ENCODE results near the gene CHMP2A. TPM values are rescaled to one million over a fixed set of nuclear protein-coding genes. Genes with fewer than 3 reads are reported as not detected.

The CHMP2A gene
- polyA plus RNA-seq, 1 donor = 101 TPM

DNA sequence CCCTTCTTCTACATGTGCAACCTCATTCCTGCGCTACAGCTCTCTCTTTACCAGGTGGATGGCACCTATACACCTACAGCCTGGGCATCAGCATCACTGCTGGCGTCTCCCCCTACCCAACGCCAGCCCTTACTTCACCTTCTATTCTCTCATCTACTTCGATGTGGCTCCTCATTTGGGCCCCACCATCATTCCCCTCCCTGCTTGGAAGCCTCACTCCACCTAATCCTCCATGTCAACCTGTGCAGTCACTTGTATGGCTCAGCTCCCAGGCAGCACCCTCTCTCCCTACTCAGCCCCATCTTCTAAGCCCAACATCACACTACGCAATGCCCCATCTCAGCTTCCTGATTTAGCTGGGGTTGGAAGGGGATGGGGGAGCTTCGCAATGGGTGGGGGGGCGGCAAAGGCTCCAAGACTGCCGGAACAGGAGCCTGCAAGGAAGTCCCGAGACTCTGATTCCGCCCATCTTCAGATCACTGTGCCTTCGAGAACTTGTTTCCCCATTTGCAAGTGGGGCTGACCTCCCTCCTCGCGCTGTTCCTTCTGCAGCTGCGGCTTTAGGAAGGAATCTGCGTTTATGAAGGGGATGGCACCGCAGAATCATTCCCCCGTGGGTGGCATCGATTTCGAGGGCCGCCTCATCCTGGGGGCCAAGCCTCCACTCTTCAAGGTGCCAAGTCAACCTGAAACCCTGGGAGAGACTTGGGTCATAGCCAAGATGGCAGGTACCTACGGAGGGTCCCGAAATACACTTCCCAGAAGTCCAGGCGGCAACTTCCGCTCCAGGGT is 17.3 kb upstream of the CHMP2A start:
- DNase-seq = no peak

GRCh38 chr19:58571575-58571947 is 16.7 kb upstream of the CHMP2A start:
- DNase-seq = no peak

- DNase-seq = no peak
These were observed 16.1 kb upstream of the CHMP2A start for GRCh38 chr19:58570770-58571574.

DNA sequence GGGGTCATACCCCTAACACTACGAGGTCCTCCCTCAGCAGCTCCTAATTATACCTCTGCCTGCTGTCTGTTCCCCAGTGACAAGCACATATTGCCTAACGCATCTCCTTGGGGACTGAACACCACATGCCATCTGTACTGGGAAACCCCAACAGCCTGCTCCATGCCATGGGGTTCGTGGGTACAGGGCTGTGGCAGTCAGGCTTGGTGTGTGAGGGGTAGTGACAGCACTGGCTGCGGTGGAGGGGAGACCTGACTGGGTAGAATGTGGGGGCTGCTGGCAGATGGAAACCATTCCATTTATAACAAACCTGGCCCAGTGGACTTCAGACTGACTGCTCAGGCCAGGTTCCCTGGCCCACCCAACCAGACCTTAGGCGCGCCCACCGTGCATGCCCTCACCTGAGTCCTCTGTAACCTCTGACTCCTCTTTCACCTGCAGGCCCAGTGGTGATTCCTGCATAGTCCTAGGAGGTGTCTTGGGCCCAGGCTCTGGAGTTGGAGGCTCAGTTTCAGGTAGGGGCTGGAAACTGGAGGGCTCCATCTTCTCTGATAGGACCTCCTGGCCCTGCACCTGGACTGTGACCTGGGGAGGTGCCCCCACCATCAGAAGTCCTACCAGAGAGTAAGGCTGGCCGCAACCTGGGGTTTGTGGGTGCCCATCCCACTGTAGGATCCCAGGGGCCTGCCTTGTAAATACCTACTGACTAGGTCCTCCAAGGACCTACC is 15.2 kb upstream of the CHMP2A start:
- DNase-seq = no peak

DNA sequence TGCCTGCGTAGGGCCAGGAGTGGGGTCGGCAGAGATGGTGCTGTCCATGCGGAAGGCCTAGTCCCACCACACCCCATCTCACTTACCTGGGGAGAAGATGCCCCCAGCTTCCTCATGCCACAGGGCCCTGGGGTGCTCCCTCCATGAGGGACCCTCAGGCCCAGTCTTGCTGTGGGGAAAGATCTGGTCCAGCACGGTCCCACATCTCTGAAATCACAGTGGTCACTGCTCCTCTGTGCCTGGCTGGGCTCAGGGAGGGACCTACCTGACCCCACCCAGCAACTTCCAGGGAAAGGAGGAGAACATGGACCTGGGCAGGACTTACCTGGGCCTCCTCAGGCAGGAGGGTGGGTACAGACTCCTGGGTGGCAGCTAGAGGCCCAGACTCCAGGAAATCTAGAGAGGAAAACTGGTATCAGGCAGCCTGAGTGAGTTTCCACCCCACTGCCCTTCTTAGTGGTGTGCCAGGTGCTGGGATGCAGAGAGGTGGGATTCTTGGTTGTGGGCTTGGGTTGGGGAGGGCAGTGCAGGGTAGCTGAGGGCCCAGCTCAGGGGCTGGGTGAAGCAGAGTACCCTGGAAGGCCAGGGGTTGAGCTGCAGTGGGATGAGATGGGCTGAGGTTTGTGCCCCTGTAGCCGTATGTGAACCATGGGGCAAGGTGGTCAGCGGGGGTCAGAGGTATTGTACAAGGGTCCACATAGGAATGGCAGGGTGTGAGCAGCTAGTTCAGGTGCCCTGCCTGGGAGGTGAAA is 14.5 kb upstream of the CHMP2A start:
- DNase-seq = no peak

DNA sequence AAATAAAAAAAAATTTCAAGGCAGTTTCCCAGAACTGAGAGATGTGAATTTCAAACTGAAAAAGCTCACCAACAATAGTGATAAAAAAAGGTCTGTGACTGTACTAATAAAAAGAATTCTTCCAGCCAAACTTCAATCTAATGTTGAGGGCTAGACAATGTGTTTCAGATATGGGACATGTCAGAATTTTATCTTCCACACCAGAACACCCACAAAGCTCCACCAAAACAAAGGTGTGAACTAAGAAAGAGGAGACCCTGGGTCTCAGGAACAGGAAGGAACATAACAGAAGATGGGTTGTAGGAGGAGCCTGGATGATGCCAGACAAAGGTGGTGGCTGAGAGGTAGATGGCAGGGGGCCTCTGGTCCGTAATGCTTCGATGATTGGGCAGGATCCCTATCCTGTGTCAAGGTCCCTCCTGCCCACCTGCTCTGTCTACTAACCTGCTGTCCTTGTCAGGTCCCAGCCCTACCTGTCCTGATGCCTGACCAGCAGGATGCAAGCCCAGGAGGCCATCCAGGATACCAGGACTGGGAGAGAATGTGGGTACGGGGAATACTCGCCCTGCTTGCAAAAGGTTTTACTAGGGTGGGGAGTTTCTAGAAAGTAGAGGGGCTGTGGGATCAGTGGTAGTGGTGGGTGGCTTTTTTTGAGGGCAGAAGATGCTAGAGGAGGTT is 13.7 kb upstream of the CHMP2A start:
- DNase-seq = no peak

- DNase-seq = no peak
These were observed 12.1 kb upstream of the CHMP2A start for GRCh38 chr19:58566989-58567388.

DNA sequence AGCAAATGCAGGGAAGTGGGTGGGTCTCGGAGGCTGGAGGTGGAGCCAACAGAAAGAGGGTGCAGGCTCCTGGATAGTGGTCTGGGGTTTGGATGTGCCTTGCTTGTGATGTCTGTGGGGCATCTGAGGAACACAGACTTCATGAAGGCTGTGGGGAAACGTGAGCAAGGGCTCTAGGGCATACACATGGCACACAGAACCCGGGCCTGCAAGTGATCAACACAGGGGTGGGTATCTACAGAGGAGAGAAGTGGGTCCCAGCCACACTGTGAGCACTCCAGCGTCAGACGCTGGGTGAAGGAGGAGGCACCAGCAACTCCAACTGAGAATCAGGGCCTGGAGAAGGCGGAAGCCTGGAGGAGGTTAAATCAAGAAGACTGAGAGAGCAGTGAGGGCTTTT is 8.9 kb upstream of the CHMP2A start:
- DNase-seq = no peak

GRCh38 chr19:58563034-58563573 is 8.2 kb upstream of the CHMP2A start:
- no peak for DNase-seq

- no peak for DNase-seq
These were observed 7.5 kb upstream of the CHMP2A start for GRCh38 chr19:58562122-58563033.

DNA sequence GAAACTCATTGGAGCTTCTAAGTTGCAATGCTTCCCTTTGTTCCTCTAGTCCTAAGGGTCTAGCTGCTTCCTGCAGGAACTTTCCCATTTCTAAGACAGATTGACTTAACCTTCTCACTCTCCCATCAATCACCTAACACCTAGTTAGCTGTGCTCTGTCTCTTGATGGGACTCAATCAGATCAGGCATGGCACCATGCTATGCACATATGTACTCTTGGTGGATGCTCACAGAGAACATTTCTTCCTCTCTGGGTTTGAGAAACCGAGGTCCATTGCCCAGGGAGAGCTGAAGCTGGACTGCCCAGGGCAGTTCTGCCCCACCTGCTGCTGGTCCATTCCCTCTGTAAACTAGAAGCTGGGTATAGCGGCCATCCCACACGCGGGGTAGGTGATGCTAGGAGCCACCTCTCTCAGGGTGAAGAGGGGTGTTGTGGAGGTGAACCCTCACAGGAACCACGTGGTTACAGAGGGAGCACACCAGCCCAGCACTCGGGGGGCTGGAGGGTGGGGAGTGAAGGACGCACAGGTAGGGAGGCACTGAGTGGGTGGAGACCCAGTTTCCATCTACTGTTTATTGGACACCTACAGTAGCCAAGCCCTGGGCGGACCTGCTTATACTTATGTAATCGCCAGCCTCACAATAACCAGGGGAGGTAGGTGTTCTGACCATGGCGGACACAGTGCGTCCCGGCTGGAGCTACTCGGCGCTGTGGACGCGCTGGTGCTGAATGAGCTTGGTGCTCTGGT is 6.6 kb upstream of the CHMP2A start:
- DNase-seq = no peak

GRCh38 chr19:58560921-58561320 is 6.0 kb upstream of the CHMP2A start:
- DNase-seq = no peak

DNA sequence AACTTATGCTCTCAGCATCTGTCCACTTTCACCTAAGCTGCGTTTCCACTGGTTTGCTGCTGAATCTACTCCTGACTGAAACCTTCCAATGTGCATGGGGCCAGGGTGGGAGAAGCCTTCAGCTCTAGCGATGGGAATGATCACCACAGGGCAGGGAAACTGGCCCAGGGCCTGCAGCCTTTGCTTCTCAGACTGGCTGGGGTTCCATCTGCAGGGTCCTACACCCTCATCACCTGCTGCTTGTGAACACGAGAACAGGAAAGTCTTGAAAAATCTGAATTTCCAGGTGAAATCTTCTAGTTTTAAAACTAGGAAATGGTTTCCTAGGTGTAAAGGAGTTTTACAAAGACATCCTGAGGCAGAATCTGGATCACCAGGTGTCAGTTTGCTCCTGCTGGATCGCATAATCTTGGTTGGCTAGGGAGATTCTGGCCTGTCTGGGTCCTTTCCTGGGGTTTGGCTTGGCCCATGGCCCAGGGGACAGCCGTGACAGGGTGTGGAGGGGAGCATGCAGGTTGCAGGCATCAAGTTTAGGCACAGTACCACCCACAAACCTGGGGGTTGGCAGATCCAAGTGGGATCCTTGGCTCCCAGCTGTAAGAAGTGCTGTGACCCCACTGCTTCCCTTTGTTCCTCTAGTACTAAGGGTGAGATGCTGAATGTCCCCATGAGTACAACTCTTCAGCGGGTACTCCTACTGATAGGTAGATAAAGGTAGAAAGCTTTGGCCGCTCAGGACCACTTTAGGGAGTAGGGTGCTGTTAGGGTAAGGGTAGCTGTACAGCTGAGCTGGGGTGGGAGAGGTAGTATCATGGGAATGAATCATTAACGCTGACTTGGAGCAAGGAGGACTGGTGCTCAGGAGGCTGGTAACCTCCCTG is 5.3 kb upstream of the CHMP2A start:
- no peak for DNase-seq

- DNase-seq = peak; percentile 89
These were observed 4.5 kb upstream of the CHMP2A start for GRCh38 chr19:58559275-58560006.

DNA sequence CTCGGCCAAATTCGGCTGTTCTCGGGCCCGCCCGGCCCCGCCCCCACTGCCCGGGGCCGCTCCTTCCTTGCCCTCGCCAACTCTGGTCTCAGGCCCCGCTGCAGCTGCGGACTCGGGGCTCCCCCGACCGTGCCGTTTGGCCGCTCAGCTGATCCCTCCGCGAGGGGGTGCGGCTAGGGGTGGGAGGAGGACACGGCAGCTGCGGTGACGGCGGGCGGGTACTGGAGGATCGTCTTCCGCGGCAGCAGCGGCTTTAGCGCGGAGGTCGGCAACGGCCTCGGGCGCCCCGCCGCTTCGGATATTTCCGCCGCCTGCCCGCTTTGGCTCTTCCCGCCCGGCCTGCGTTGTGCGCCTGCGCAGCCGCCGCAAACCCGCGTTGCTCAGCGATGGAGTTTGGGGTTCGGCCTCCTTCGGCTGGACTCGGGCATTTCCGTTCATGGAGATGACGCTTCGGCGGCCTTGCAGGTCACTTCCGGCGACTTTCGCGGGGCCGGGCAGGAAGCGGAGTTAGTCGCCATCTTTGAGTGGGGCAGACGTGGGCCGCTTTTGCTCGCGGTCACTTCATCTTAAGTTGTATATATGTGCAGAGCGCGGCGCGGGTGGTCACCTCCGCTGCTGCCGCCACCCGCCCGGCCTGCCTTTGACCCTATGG is 3.8 kb upstream of the CHMP2A start:
- DNase-seq = peak; percentile 98

DNA sequence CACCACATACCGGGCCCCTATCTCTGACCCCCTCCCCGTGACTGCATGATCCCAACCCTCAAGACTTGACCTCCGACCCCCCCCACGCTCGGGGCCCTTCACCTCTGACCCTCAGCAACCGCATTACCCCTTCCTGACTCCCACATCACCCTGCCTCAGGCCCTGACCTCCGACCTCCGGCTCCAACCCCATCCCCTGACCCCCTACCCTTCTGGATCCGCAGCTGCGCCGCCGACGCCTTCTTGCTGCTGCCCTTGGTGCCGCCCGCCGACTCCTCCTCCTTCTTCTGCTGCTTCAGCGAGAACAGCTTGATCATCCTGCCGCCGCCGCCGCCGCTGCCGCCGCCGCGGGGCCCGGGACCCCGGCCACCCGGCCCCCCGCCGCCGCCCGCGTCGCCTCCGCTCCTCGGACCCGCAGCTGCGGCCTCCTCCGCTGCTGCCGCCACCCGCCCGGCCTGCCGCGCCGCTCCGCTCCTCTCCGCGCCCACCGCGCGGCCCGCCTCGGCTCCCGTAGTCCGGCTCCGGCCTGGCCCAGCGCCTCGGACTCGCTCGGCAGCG is 3.2 kb upstream of the CHMP2A start, which contains the start of gene UBE2M:
Gene UBE2M (minus strand): TSS at position 546 of the 557 bp plus-strand sequence. CDS start 230 bp downstream, at position 316.
- DNase-seq = no peak
